H9 (cell line): ENCODE results near the gene DNM2. TPM values are rescaled to one million over a fixed set of nuclear protein-coding genes. Genes with fewer than 3 reads are reported as not detected.

Experiments used
- DNase-seq: peaks from one replicate; pipeline ENCODE4 v3.0.0-alpha.2; 2017
- H2AFZ ChIP-seq: one replicate; pipeline ENCODE4 v1.6.1; 2013; ENCODE audit warnings: mild to moderate bottlenecking, low read length, control low read depth, moderate library complexity
- H2AK5ac ChIP-seq: 2 replicates; pipeline ENCODE4 v1.6.1; 2013; ENCODE audit warnings: low read length, control low read depth, mixed read lengths; ENCODE audit not compliant: insufficient read length
- H2BK120ac ChIP-seq: one replicate; pipeline ENCODE4 v1.6.1; 2013; ENCODE audit warnings: low read depth, mild to moderate bottlenecking, low read length, control low read depth, inconsistent platforms; ENCODE audit not compliant: poor library complexity, severe bottlenecking
- H2BK12ac ChIP-seq: 2 replicates; pipeline ENCODE4 v1.6.1; 2013; ENCODE audit warnings: low read length, control low read depth, mixed read lengths, low read depth; ENCODE audit not compliant: insufficient read length
- H2BK15ac ChIP-seq: 2 replicates; pipeline ENCODE4 v1.6.1; 2013; ENCODE audit warnings: low read depth, low read length, control low read depth
- H2BK20ac ChIP-seq: one replicate; pipeline ENCODE4 v1.6.1; 2013; ENCODE audit warnings: low read depth, mild to moderate bottlenecking, low read length, control low read depth, inconsistent platforms; ENCODE audit not compliant: poor library complexity, severe bottlenecking
- H2BK5ac ChIP-seq: 2 replicates; pipeline ENCODE4 v1.6.1; 2013; ENCODE audit warnings: low read length, control low read depth, mixed read lengths; ENCODE audit not compliant: insufficient read length
- H3K14ac ChIP-seq: 2 replicates; pipeline ENCODE4 v1.6.1; 2013; ENCODE audit warnings: low read length, control low read depth; ENCODE audit not compliant: insufficient read depth
- H3K18ac ChIP-seq: 2 replicates; pipeline ENCODE4 v1.6.1; 2013; ENCODE audit warnings: low read depth, mild to moderate bottlenecking, mixed read lengths, low read length, control low read depth; ENCODE audit not compliant: insufficient read length
- H3K23ac ChIP-seq: 2 replicates; pipeline ENCODE4 v1.6.1; 2013; ENCODE audit warnings: low read length, control low read depth, mixed read lengths, low read depth; ENCODE audit not compliant: insufficient read length
- H3K23me2 ChIP-seq: 2 replicates; pipeline ENCODE4 v1.6.1; 2013; ENCODE audit warnings: low read depth, mild to moderate bottlenecking, mixed read lengths, low read length, control low read depth; ENCODE audit not compliant: insufficient read length, poor library complexity, severe bottlenecking
- H3K27ac ChIP-seq: 2 replicates; pipeline ENCODE4 v1.5.1; 2013; ENCODE audit warnings: low read length, control low read depth, mixed read lengths, low read depth; ENCODE audit not compliant: insufficient read length
- H3K27me3 ChIP-seq: 2 replicates; pipeline ENCODE4 v1.6.1; 2013; ENCODE audit warnings: low read length, control low read depth, inconsistent platforms; ENCODE audit not compliant: insufficient read depth
- H3K4ac ChIP-seq: 2 replicates; pipeline ENCODE4 v1.6.1; 2013; ENCODE audit warnings: low read depth, mild to moderate bottlenecking, control low read depth, inconsistent platforms, low read length, moderate library complexity
- H3K4me1 ChIP-seq: 2 replicates; pipeline ENCODE4 v1.6.1; 2013; ENCODE audit warnings: low read length, control low read depth, inconsistent platforms; ENCODE audit not compliant: insufficient read depth
- H3K4me2 ChIP-seq: 2 replicates; pipeline ENCODE4 v1.6.1; 2013; ENCODE audit warnings: low read length, control low read depth, mixed read lengths; ENCODE audit not compliant: insufficient read length, insufficient read depth
- H3K56ac ChIP-seq: 2 replicates; pipeline ENCODE4 v1.6.1; 2013; ENCODE audit warnings: low read depth, mild to moderate bottlenecking, mixed read lengths, low read length, control low read depth; ENCODE audit not compliant: insufficient read length
- H3K79me1 ChIP-seq: 2 replicates; pipeline ENCODE4 v1.6.1; 2013; ENCODE audit warnings: low read depth, mild to moderate bottlenecking, moderate library complexity, low read length, control low read depth, inconsistent platforms; ENCODE audit not compliant: insufficient read depth, poor library complexity, severe bottlenecking
- H3K79me2 ChIP-seq: 2 replicates; pipeline ENCODE4 v1.6.1; 2013; ENCODE audit warnings: low read length, control low read depth, inconsistent platforms; ENCODE audit not compliant: insufficient read depth
- H3K9ac ChIP-seq: 2 replicates; pipeline ENCODE4 v1.6.1; 2013; ENCODE audit warnings: low read length, control low read depth, mixed read lengths; ENCODE audit not compliant: insufficient read length; ENCODE audit errors: extremely low read depth
- H3K9me3 ChIP-seq: one replicate; pipeline ENCODE4 v1.6.1; 2013; ENCODE audit warnings: low read depth, low read length, inconsistent platforms; ENCODE audit not compliant: control insufficient read depth
- H3T11ph ChIP-seq: one replicate; pipeline ENCODE4 v1.6.1; 2013; ENCODE audit warnings: mild to moderate bottlenecking, low read length, control low read depth, inconsistent platforms
- H4K20me1 ChIP-seq: one replicate; pipeline ENCODE4 v1.6.1; 2013; ENCODE audit not compliant: control insufficient read depth, insufficient read length, insufficient read depth
- H4K5ac ChIP-seq: 2 replicates; pipeline ENCODE4 v1.6.1; 2013; ENCODE audit warnings: low read depth, mild to moderate bottlenecking, mixed read lengths, low read length, control low read depth; ENCODE audit not compliant: insufficient read length
- H4K8ac ChIP-seq: replicated peaks from 2 replicates; pipeline ENCODE4 v1.6.1; 2013; ENCODE audit warnings: low read length, control low read depth, mixed read lengths, low read depth; ENCODE audit not compliant: insufficient read length
- H4K91ac ChIP-seq: 2 replicates; pipeline ENCODE4 v1.6.1; 2013; ENCODE audit warnings: low read depth, mild to moderate bottlenecking, moderate library complexity, mixed read lengths, low read length, control low read depth; ENCODE audit not compliant: insufficient read length
- H3K27ac Mint-ChIP-seq, 3 experiments: 2 replicates in 2 of 3; 3 replicates in 1 of 3; pipeline ENCODE4 v1.8.0; 2020 to 2021; ENCODE audit warnings: mixed read lengths in 3 of 3, mild to moderate bottlenecking in 1 of 3, moderate library complexity in 1 of 3
- H3K27me3 Mint-ChIP-seq: 2 replicates; pipeline ENCODE4 v1.8.0; 2021; ENCODE audit warnings: low read depth, mild to moderate bottlenecking, moderate library complexity, mixed read lengths
- H3K36me3 Mint-ChIP-seq, 3 experiments: 2 replicates in 2 of 3; 3 replicates in 1 of 3; pipeline ENCODE4 v1.8.0; 2020 to 2021; ENCODE audit warnings: low read depth in 3 of 3, mixed read lengths in 3 of 3; ENCODE audit not compliant: insufficient read depth in 1 of 3
- H3K4me1 Mint-ChIP-seq, 2 experiments: 2 replicates each; pipeline ENCODE4 v1.8.0; 2020; ENCODE audit warnings: mixed read lengths in 2 of 2
- H3K4me3 Mint-ChIP-seq, 2 experiments: 2 replicates in 1 of 2; 3 replicates in 1 of 2; pipeline ENCODE4 v1.8.0; 2020 to 2021; ENCODE audit warnings: mild to moderate bottlenecking in 2 of 2, mixed read lengths in 2 of 2, moderate library complexity in 1 of 2
- H3K9me3 Mint-ChIP-seq, 2 experiments: 2 replicates in 1 of 2; 3 replicates in 1 of 2; pipeline ENCODE4 v1.8.0; 2020; ENCODE audit warnings: mild to moderate bottlenecking in 2 of 2, mixed read lengths in 2 of 2, moderate library complexity in 1 of 2
- WGBS: extraction: QIAGEN DNeasy Blood & Tissue Kit; methylation state at CpG from one replicate; pipeline ENCODE4 v1.1.7; 2013; ENCODE audit warnings: missing lambda C conversion rate, low lambda C conversion rate, mixed read lengths; ENCODE audit not compliant: insufficient read length; ENCODE audit errors: extremely low coverage; 5-methylcytosine and 5-hydroxymethylcytosine counted together
- total RNA-seq: library from RNA; stranded (reverse); gene quantifications from 2 replicates; pipeline ENCODE4 v1.2.1, GENCODE V29; 2021
- TF ChIP-seq, protein P1 (sequence below): fragments of 200-600 bp; sonication (generic); conservative IDR thresholded peaks from 3 replicates; pipeline ENCODE4 v1.8.0; 2021; ENCODE audit warnings: antibody characterized with exemption, mild to moderate bottlenecking

Gene DNM2
- total RNA-seq, 1 experiment from 2014 or later, result 152 TPM

DNA sequence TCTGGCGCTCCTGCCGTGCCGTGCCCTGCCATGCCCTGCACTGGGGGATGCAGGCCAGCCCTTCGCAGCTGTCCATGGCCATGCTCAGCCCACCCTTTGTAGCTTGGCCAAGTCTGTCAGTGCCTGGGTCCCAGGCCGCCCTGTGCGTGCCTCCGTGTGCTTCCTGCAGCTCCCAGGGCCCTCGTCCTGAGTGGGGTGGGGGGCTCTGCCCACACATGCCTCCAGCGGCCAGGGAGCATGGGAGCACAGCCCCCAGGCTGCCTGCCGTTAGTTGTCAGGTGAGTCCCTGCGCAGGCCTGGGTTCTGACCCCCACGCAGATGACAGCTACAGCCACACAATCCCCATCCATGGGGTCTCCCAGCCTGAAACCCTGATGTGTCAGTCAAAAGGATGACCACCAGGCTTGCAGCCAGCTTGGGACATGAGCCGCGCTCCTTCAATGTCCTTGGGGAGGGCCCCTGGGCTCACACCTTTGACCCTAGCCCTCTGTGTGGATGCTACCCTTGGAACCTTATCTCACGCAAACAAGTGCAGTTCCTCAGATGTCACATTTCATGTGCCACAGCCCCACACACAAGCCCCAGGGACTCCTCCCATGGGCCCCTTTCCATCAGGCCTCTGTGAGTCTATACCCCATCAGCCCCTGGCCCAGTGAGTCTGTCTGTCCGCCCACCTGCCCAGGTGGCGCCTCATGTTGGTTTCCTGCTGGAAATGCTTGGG is 93.7 kb downstream of the DNM2 start:
- no peak for DNase-seq
- H3K79me1 ChIP-seq, result no peaks in the 10 kb centered on the region
- H3K56ac ChIP-seq, result no peak overlapping the region
- H4K8ac ChIP-seq, result no peak overlapping the region
- no peaks in the 10 kb centered on the region for H3K79me2 ChIP-seq
- H3K23me2 ChIP-seq, result no peaks in the 10 kb centered on the region
- no peak overlapping the region for H2AFZ ChIP-seq
- H3K27ac ChIP-seq, result no peak overlapping the region
- TF ChIP-seq, protein P1, sequence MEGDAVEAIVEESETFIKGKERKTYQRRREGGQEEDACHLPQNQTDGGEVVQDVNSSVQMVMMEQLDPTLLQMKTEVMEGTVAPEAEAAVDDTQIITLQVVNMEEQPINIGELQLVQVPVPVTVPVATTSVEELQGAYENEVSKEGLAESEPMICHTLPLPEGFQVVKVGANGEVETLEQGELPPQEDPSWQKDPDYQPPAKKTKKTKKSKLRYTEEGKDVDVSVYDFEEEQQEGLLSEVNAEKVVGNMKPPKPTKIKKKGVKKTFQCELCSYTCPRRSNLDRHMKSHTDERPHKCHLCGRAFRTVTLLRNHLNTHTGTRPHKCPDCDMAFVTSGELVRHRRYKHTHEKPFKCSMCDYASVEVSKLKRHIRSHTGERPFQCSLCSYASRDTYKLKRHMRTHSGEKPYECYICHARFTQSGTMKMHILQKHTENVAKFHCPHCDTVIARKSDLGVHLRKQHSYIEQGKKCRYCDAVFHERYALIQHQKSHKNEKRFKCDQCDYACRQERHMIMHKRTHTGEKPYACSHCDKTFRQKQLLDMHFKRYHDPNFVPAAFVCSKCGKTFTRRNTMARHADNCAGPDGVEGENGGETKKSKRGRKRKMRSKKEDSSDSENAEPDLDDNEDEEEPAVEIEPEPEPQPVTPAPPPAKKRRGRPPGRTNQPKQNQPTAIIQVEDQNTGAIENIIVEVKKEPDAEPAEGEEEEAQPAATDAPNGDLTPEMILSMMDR, result no peak
- H3K4me1 ChIP-seq, result no peaks in the 10 kb centered on the region
- H4K20me1 ChIP-seq, result no peaks in the 10 kb centered on the region
- H3T11ph ChIP-seq, result no peak overlapping the region
- no CpG with 5 or more reads among the region's 17 CpGs for WGBS
- H4K91ac ChIP-seq, result no peak overlapping the region
- no peak overlapping the region for H2BK12ac ChIP-seq
- H3K23ac ChIP-seq, result no peak overlapping the region
- Mint-ChIP-seq H3K27ac (peak overlapping the region in 2 of 3 experiments; percentile 47 to 53; a peak in 3 of 7 replicates), H3K27me3 (no peaks in the 10 kb centered on the region; the same call in 1 of the 2 replicates), H3K36me3 (peaks cover 17 to 43% (median 33%) of the 10 kb centered on the region in 3 experiments), H3K9me3 (no peaks in the 10 kb centered on the region), H3K4me1 (peaks cover 0 to 4% of the 10 kb centered on the region in 2 experiments; a peak in 1 of 4 replicates), H3K4me3 (no peak overlapping the region)
- no peak overlapping the region for H3K4ac ChIP-seq
- no peak overlapping the region for H3K18ac ChIP-seq
- H2BK15ac ChIP-seq, result no peak overlapping the region
- H2AK5ac ChIP-seq, result no peak overlapping the region
- no peak overlapping the region for H2BK20ac ChIP-seq
- no peak overlapping the region for H2BK120ac ChIP-seq
- no peaks in the 10 kb centered on the region for H3K9me3 ChIP-seq
- no peak overlapping the region; the same call in 1 of the 2 replicates for H3K14ac ChIP-seq
- no peak overlapping the region for H2BK5ac ChIP-seq
- no peak overlapping the region for H4K5ac ChIP-seq
- H3K4me2 ChIP-seq, result no peak overlapping the region
- H3K9ac ChIP-seq, result no peak overlapping the region
- H3K27me3 ChIP-seq, result no peaks in the 10 kb centered on the region
